Stimulated activated CD8-positive, alpha-beta memory T cell treated with anti-CD3 and anti-CD28 coated beads, Interleukin-15, amount 100 ng/mL, for 1 hour (primary cell): ENCODE measurements around the gene TAP2.

Source experiments
- DNase-seq: peaks from one replicate; pipeline ENCODE4 v3.0.0-alpha.2; 2020; ENCODE audit warnings: low read depth

Gene TAP2

DNA sequence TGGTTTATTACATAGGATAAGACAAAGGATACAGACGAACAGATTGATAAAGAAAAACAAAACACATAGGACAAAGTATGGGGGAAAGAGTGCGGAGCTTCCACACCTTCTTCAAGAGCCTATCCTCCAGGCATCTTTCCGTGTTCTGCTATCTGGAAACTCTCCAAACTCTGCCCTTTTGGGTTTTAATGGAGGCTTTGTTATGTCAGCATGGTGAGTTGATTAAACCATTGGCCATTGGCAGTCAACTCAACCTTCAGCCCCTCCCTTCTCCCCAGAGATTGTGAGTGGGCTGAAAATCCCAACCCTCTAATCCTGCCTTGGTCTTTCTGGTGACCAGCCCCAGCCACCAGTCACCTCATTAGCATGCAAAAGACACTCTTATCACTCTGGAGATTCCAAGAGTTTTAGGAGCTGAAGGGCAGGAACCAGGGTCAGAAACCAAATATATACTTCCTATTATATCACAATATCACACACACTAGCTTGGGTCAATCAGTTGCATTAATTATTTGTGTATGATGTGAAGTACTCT, 45.6 kb downstream of the TAP2 start:
- no peak for DNase-seq

GRCh38 chr6:32790306-32790705, 48.2 kb downstream of the TAP2 start:
- no peak for DNase-seq
